ENCODE data around the gene PTPRN2.

Gene PTPRN2

DNA sequence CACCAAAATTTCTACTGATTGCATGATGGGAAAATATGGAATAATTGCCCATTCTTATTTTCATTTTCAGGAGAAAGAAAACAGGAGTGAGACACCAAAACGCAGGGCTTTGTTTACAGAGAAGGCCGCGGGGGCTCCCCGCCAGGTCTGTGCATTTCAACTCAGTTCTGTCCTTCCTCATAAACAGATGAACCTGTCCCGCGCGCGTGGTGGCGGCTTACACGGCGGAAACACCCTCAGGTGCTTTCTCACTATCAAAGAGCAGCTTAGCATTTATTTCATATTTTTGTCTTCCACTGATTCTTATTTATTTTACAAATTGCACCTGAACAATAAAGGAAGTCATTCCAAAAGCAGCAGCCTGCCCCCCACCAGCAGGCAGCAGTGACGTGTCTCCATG lies 579.4 kb downstream of the PTPRN2 start:
- TF ChIP-seq, protein P1, sequence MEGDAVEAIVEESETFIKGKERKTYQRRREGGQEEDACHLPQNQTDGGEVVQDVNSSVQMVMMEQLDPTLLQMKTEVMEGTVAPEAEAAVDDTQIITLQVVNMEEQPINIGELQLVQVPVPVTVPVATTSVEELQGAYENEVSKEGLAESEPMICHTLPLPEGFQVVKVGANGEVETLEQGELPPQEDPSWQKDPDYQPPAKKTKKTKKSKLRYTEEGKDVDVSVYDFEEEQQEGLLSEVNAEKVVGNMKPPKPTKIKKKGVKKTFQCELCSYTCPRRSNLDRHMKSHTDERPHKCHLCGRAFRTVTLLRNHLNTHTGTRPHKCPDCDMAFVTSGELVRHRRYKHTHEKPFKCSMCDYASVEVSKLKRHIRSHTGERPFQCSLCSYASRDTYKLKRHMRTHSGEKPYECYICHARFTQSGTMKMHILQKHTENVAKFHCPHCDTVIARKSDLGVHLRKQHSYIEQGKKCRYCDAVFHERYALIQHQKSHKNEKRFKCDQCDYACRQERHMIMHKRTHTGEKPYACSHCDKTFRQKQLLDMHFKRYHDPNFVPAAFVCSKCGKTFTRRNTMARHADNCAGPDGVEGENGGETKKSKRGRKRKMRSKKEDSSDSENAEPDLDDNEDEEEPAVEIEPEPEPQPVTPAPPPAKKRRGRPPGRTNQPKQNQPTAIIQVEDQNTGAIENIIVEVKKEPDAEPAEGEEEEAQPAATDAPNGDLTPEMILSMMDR (IDR thresholded peaks at IDR 0.05; ENCODE audit: borderline replicate concordance, control extremely low read depth, extremely low read depth, insufficient read depth, missing control alignments), result no peak
- in situ Hi-C loops (cut with MboI; ENCODE audit: low sequenced_read_pairs, unreplicated experiment), result no loop called here
- no peak for DNase-seq (ENCODE audit: low spot score)

DNA sequence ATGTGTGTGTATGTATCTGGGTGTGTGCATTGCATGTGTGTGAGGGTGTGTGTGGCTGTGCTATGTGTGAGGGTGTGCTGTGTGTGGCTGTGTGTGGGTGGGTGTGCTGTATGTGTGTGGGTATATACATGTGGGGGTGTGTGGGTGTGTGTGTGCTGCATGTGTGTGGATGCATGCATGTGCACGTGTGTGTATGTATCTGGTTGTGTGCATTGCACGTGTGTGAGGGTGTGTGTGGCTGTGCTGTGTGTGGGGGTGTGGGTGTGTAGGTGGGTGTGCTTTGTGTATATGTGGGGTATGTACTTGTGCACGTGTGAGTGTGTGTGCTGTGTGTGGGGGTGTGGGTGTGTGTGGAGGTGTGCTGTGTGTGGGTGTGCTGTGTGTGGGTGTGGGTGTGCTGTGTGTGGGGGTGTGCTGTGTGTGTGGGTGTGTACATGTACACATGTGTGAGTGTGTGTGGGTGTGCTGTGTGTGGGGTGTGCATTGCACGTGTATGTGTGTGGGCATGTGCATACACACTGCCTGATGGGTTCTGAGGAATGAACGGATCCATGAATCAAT lies 579.8 kb downstream of the PTPRN2 start:
- in situ Hi-C loops (cut with MboI; ENCODE audit: low sequenced_read_pairs, unreplicated experiment), result no loop called here
- TF ChIP-seq, protein P1 (IDR thresholded peaks at IDR 0.05; ENCODE audit: borderline replicate concordance, control extremely low read depth, extremely low read depth, insufficient read depth, missing control alignments), result no peak
- no peak for DNase-seq (ENCODE audit: low spot score)

- TF ChIP-seq, protein P1 (IDR thresholded peaks at IDR 0.05; ENCODE audit: borderline replicate concordance, control extremely low read depth, extremely low read depth, insufficient read depth, missing control alignments), result no peak
- DNase-seq (ENCODE audit: low spot score), result no peak
- in situ Hi-C loops (cut with MboI; ENCODE audit: low sequenced_read_pairs, unreplicated experiment), result no loop called here
These were observed 580.6 kb downstream of the PTPRN2 start for GRCh38 chr7:158006841-158007696.

GRCh38 chr7:158005531-158005930 lies 582.1 kb downstream of the PTPRN2 start:
- TF ChIP-seq, protein P1 (IDR thresholded peaks at IDR 0.05; ENCODE audit: borderline replicate concordance, control extremely low read depth, extremely low read depth, insufficient read depth, missing control alignments), result no peak
- no peak for DNase-seq (ENCODE audit: low spot score)
- in situ Hi-C loops (cut with MboI; ENCODE audit: low sequenced_read_pairs, unreplicated experiment), result no loop called here

GRCh38 chr7:158004123-158004490 lies 583.5 kb downstream of the PTPRN2 start:
- no peak for DNase-seq (ENCODE audit: low spot score)
- in situ Hi-C loops (cut with MboI; ENCODE audit: low sequenced_read_pairs, unreplicated experiment), result no loop called here
- TF ChIP-seq, protein P1 (IDR thresholded peaks at IDR 0.05; ENCODE audit: borderline replicate concordance, control extremely low read depth, extremely low read depth, insufficient read depth, missing control alignments), result no peak

- DNase-seq (ENCODE audit: low spot score), result no peak
- in situ Hi-C loops (cut with MboI; ENCODE audit: low sequenced_read_pairs, unreplicated experiment), result no loop called here
- TF ChIP-seq, protein P1 (IDR thresholded peaks at IDR 0.05; ENCODE audit: borderline replicate concordance, control extremely low read depth, extremely low read depth, insufficient read depth, missing control alignments), result no peak
These were observed 584.0 kb downstream of the PTPRN2 start for GRCh38 chr7:158003441-158004122.
